Glomerular visceral epithelial cell (primary cell): ENCODE measurements around the gene RAPGEF5.

Experiments used
- DNase-seq: peaks from one replicate; pipeline ENCODE4 v3.0.0-alpha.2; 2016; ENCODE audit errors: extremely low spot score

RAPGEF5 gene

GRCh38 chr7:22302951-22303423 lies 54.0 kb downstream of the RAPGEF5 start:
- no peak for DNase-seq

GRCh38 chr7:22302193-22302592 lies 54.8 kb downstream of the RAPGEF5 start:
- DNase-seq: no peak

GRCh38 chr7:22301790-22302189 lies 55.2 kb downstream of the RAPGEF5 start:
- DNase-seq: no peak

GRCh38 chr7:22300839-22301238 lies 56.1 kb downstream of the RAPGEF5 start:
- no peak for DNase-seq

GRCh38 chr7:22296916-22297315 lies 60.0 kb downstream of the RAPGEF5 start:
- no peak for DNase-seq

GRCh38 chr7:22296265-22296566 lies 60.7 kb downstream of the RAPGEF5 start:
- no peak for DNase-seq

- no peak for DNase-seq
These were observed 61.3 kb downstream of the RAPGEF5 start for GRCh38 chr7:22295402-22296264.

- no peak for DNase-seq
These were observed 64.4 kb downstream of the RAPGEF5 start for GRCh38 chr7:22292531-22292930.

GRCh38 chr7:22291977-22292376 lies 65.0 kb downstream of the RAPGEF5 start:
- DNase-seq: no peak

GRCh38 chr7:22288202-22288601 lies 68.8 kb downstream of the RAPGEF5 start:
- no peak for DNase-seq

- DNase-seq: no peak
These were observed 69.5 kb downstream of the RAPGEF5 start for GRCh38 chr7:22287412-22287811.

GRCh38 chr7:22286436-22286835 lies 70.5 kb downstream of the RAPGEF5 start:
- no peak for DNase-seq

GRCh38 chr7:22281481-22281880 lies 75.5 kb downstream of the RAPGEF5 start:
- no peak for DNase-seq

GRCh38 chr7:22280031-22280430 lies 76.9 kb downstream of the RAPGEF5 start:
- no peak for DNase-seq

GRCh38 chr7:22278660-22279059 lies 78.3 kb downstream of the RAPGEF5 start:
- DNase-seq: no peak

- no peak for DNase-seq
These were observed 79.6 kb downstream of the RAPGEF5 start for GRCh38 chr7:22277375-22277774.

GRCh38 chr7:22275661-22276060 lies 81.3 kb downstream of the RAPGEF5 start:
- no peak for DNase-seq

- no peak for DNase-seq
These were observed 85.6 kb downstream of the RAPGEF5 start for GRCh38 chr7:22271311-22271710.

GRCh38 chr7:22270371-22270770 lies 86.6 kb downstream of the RAPGEF5 start:
- DNase-seq: no peak

- no peak for DNase-seq
These were observed 87.0 kb downstream of the RAPGEF5 start for GRCh38 chr7:22269963-22270362.

GRCh38 chr7:22268884-22269421 lies 88.0 kb downstream of the RAPGEF5 start:
- DNase-seq: no peak

GRCh38 chr7:22267930-22268615 lies 88.9 kb downstream of the RAPGEF5 start:
- no peak for DNase-seq

- no peak for DNase-seq
These were observed 94.4 kb downstream of the RAPGEF5 start for GRCh38 chr7:22262538-22262937.
